ENCODE data around the gene SMIM9. TPM values are rescaled to one million over a fixed set of nuclear protein-coding genes. Genes with fewer than 3 reads are reported as not detected.

Gene SMIM9
- total and polyA plus RNA-seq, 9 of the 15 experiments (the other 6 are each of a cell fraction or from before 2014, with no cell fraction given), result 0.08 TPM; not detected in 8

DNA sequence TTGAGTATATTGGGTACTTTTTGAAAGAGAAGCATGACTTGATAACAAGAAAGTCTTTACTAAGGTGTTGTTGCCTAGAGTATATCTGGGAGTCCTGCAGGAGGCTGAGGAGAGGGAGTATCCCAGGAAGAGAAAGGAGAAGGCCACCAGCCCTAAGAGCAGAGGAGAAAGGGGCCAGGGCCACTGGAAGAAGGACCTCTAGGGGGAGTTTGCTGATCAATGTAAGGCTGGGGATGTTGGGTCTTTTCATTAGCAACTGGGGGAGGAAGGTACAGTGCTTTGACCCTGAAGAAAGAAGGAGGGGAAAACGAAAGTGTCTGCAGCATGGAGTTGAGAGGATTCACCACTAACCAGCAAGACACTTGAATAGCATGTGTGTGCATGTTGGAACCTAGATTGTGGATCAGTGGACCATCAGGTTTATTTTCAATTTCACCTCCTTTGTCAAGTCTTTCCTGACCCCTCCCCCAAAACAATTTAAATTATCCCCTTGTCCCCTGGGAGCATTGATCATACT is 4.5 kb downstream of the SMIM9 start:
- Histone ChIP-seq H3K9me3 (replicated peaks; ENCODE audit: control insufficient read depth, insufficient read depth, low read depth, low read length) (no peaks in the 10 kb centered on the region), H3K4me3 (no peak overlapping the region), H3K9ac (ENCODE audit: insufficient read depth in 1 of 2, low read depth in 2 of 2, low read length in 2 of 2) (no peak overlapping the region; a peak in 1 of 4 replicates), H3K27ac (ENCODE audit: extremely low read depth, low read depth, low read length) (peak overlapping the region; percentile 56; the same call in 1 of the 3 replicates), H2AFZ (ENCODE audit: low read depth, low read length) (peak overlapping the region; percentile 82), H3K9me1 (ENCODE audit: control insufficient read depth, insufficient read depth, low read length) (no peaks in the 10 kb centered on the region), H4K20me1 (replicated peaks; ENCODE audit: control insufficient read depth, insufficient read depth, low read length) (no peaks in the 10 kb centered on the region), H3K27me3 (ENCODE audit: control insufficient read depth in 2 of 2, insufficient read depth in 2 of 2, low read length in 2 of 2) (no peaks in the 10 kb centered on the region), H3K4me1 (replicated peaks in 1 of 2; ENCODE audit: control insufficient read depth in 2 of 2, insufficient read depth in 2 of 2, low read length in 2 of 2) (peaks cover 3 to 37% of the 10 kb centered on the region in 2 experiments; a peak in 4 of 5 replicates), H3K4me2 (ENCODE audit: insufficient read depth, low read length) (peak overlapping the region; percentile 54), H3K36me3 (ENCODE audit: control insufficient read depth, insufficient read depth, low read length) (no peaks in the 10 kb centered on the region), H3K79me2 (ENCODE audit: control insufficient read depth, insufficient read depth, low read length) (no peaks in the 10 kb centered on the region)
- DNase-seq (ENCODE audit: extremely low read depth in 1 of 4, low spot score in 3 of 4) (peak; percentile 20 to 54 (median 35)), ATAC-seq (peak; percentile 84), FAIRE-seq (peak; percentile 62)
- intact Hi-C loops (cut with micrococcal nuclease), result loop anchor here (5.0 kb wide), 1 partner anchor 43 kb away; no protein-coding TSS in a partner anchor
- CTCF ChIA-PET (ENCODE audit: low intra/inter-chr PET ratio), result no interaction called here
- POLR2A ChIA-PET, result no interaction called here
- in situ Hi-C loops (cut with MboI), result loop anchor here (10.0 kb wide), 1 partner anchor 245 kb away; the partner anchor contains the start of gene CTAG1A
- no TSS peak for BruUV-seq (replicated peaks)
- no CpG with 5 or more reads among the region's 1 CpG for WGBS (ENCODE audit: insufficient coverage, low coverage, missing lambda C conversion rate)
- TF ChIP-seq EZH2 (IDR thresholded peaks at IDR 0.05; ENCODE audit: borderline replicate concordance, low read depth, low read length) (no peak), GATA2 (CRISPR knock-in tag; IDR thresholded peaks at IDR 0.05) (no peak), ZBED1 (IDR thresholded peaks at IDR 0.05) (0 out of 2 replicates have a peak, but pooled peaks have one; percentile 29), MYC (IDR thresholded peaks at IDR 0.05; ENCODE audit: low read depth, low read length) (no peak), MYC (CRISPR knock-in tag; IDR thresholded peaks at IDR 0.05; ENCODE audit: borderline replicate concordance, low read depth) (no peak), TRIM24 (IDR thresholded peaks at IDR 0.05) (no peak), RAD21 (CRISPR knock-in tag; conservative IDR thresholded peaks at IDR 0.05 in 1 of 2, IDR thresholded peaks at IDR 0.05 in 1 of 2) (peak in 1 of 2 experiments; percentile 28; a peak in 1 of 4 replicates)
- TF ChIP-seq, protein P1, sequence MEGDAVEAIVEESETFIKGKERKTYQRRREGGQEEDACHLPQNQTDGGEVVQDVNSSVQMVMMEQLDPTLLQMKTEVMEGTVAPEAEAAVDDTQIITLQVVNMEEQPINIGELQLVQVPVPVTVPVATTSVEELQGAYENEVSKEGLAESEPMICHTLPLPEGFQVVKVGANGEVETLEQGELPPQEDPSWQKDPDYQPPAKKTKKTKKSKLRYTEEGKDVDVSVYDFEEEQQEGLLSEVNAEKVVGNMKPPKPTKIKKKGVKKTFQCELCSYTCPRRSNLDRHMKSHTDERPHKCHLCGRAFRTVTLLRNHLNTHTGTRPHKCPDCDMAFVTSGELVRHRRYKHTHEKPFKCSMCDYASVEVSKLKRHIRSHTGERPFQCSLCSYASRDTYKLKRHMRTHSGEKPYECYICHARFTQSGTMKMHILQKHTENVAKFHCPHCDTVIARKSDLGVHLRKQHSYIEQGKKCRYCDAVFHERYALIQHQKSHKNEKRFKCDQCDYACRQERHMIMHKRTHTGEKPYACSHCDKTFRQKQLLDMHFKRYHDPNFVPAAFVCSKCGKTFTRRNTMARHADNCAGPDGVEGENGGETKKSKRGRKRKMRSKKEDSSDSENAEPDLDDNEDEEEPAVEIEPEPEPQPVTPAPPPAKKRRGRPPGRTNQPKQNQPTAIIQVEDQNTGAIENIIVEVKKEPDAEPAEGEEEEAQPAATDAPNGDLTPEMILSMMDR (IDR thresholded peaks at IDR 0.05 in 2 of 3, conservative IDR thresholded peaks at IDR 0.05 in 1 of 3; ENCODE audit: insufficient read depth in 2 of 3, low read depth in 1 of 3, low read length in 3 of 3), result peak; percentile 29 to 52 (median 37); a peak in 2 of 6 replicates
- TF ChIP-seq, protein P2, sequence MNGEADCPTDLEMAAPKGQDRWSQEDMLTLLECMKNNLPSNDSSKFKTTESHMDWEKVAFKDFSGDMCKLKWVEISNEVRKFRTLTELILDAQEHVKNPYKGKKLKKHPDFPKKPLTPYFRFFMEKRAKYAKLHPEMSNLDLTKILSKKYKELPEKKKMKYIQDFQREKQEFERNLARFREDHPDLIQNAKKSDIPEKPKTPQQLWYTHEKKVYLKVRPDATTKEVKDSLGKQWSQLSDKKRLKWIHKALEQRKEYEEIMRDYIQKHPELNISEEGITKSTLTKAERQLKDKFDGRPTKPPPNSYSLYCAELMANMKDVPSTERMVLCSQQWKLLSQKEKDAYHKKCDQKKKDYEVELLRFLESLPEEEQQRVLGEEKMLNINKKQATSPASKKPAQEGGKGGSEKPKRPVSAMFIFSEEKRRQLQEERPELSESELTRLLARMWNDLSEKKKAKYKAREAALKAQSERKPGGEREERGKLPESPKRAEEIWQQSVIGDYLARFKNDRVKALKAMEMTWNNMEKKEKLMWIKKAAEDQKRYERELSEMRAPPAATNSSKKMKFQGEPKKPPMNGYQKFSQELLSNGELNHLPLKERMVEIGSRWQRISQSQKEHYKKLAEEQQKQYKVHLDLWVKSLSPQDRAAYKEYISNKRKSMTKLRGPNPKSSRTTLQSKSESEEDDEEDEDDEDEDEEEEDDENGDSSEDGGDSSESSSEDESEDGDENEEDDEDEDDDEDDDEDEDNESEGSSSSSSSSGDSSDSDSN (IDR thresholded peaks at IDR 0.05; ENCODE audit: borderline replicate concordance in 1 of 2, low read depth in 2 of 2, low read length in 2 of 2), result 0 out of 4 replicates have a peak, but pooled peaks of 1 of the 2 experiments have one; percentile 37
- TF ChIP-seq, protein P3, sequence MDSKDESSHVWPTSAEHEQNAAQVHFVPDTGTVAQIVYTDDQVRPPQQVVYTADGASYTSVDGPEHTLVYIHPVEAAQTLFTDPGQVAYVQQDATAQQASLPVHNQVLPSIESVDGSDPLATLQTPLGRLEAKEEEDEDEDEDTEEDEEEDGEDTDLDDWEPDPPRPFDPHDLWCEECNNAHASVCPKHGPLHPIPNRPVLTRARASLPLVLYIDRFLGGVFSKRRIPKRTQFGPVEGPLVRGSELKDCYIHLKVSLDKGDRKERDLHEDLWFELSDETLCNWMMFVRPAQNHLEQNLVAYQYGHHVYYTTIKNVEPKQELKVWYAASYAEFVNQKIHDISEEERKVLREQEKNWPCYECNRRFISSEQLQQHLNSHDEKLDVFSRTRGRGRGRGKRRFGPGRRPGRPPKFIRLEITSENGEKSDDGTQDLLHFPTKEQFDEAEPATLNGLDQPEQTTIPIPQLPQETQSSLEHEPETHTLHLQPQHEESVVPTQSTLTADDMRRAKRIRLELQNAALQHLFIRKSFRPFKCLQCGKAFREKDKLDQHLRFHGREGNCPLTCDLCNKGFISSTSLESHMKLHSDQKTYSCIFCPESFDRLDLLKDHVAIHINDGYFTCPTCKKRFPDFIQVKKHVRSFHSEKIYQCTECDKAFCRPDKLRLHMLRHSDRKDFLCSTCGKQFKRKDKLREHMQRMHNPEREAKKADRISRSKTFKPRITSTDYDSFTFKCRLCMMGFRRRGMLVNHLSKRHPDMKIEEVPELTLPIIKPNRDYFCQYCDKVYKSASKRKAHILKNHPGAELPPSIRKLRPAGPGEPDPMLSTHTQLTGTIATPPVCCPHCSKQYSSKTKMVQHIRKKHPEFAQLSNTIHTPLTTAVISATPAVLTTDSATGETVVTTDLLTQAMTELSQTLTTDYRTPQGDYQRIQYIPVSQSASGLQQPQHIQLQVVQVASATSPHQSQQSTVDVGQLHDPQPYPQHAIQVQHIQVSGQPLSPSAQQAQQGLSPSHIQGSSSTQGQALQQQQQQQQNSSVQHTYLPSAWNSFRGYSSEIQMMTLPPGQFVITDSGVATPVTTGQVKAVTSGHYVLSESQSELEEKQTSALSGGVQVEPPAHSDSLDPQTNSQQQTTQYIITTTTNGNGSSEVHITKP (IDR thresholded peaks at IDR 0.05; ENCODE audit: partially characterized antibody), result peak; percentile 90

All from K562 (cell line).